Epithelial cell of esophagus (primary cell): Measurements from ENCODE around the gene NPR1.
A peak's percentile ranks its signal among the peaks of the same experiment; 100 is the strongest.
"Not testable (repeated sequence)": the region's sequence is repeated elsewhere in the genome, so short reads cannot be mapped to it uniquely, and the experiment has no call there.

ENCODE experiments used
- DNase-seq: peaks from one replicate; pipeline ENCODE4 v3.0.0; 2010; ENCODE audit warnings: low read depth
- H3K4me3 ChIP-seq: 2 replicates; pipeline ENCODE4 v1.5.1; 2011; ENCODE audit warnings: mild to moderate bottlenecking, low read length, control low read depth
- TF ChIP-seq, protein P1 (sequence below): IDR thresholded peaks from 2 replicates; pipeline ENCODE4 v1.5.1; 2011; ENCODE audit warnings: low read depth, mild to moderate bottlenecking, low read length, control low read depth, inconsistent platforms; ENCODE audit not compliant: insufficient read depth; ENCODE audit errors: missing control alignments

Gene NPR1

DNA sequence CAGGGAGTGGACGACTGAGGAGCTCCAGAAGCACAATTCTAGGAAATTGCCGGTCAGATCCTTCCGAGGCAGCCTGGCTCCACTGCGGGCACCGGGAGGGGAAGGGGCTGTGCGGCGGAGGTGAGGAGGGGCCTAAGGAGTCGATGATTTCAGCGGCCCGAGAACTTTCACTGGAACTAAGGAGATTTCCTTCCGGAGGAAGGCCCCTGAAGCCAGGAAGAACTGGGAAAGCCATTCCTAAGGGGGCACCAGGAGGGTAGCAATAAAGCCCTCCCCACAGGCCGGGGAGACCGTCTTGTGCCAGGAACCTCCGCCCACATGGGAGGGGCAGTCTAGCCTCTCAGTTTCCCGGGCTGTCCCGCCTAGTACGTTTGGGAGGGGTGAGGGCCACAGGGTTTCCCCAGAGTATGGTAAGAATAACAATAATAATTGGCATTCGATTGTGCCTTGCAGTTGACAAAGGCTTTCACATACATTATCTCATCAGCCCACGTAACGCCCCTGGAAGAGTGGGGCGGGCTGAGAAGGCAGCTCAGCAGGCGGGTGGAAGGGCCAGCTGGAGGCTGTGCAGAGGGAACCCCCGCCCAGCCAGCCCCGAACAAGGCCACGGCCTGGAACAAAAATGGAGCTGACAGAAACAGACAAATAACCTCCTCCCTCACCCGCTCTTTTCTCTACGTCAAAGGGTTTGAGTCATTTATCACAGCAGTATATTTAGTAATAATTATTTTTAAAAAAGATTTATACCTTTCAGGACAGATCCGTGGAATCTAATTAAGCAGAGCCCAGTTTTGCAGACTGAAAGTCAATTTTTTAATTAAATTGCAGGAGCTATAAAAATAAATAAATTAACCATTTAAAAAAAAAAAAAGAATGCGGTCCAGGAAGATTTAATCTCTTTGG, 19.8 kb downstream of the NPR1 start:
- DNase-seq: no peak
- no peak overlapping the region for H3K4me3 ChIP-seq
- TF ChIP-seq, protein P1, sequence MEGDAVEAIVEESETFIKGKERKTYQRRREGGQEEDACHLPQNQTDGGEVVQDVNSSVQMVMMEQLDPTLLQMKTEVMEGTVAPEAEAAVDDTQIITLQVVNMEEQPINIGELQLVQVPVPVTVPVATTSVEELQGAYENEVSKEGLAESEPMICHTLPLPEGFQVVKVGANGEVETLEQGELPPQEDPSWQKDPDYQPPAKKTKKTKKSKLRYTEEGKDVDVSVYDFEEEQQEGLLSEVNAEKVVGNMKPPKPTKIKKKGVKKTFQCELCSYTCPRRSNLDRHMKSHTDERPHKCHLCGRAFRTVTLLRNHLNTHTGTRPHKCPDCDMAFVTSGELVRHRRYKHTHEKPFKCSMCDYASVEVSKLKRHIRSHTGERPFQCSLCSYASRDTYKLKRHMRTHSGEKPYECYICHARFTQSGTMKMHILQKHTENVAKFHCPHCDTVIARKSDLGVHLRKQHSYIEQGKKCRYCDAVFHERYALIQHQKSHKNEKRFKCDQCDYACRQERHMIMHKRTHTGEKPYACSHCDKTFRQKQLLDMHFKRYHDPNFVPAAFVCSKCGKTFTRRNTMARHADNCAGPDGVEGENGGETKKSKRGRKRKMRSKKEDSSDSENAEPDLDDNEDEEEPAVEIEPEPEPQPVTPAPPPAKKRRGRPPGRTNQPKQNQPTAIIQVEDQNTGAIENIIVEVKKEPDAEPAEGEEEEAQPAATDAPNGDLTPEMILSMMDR: no peak

DNA sequence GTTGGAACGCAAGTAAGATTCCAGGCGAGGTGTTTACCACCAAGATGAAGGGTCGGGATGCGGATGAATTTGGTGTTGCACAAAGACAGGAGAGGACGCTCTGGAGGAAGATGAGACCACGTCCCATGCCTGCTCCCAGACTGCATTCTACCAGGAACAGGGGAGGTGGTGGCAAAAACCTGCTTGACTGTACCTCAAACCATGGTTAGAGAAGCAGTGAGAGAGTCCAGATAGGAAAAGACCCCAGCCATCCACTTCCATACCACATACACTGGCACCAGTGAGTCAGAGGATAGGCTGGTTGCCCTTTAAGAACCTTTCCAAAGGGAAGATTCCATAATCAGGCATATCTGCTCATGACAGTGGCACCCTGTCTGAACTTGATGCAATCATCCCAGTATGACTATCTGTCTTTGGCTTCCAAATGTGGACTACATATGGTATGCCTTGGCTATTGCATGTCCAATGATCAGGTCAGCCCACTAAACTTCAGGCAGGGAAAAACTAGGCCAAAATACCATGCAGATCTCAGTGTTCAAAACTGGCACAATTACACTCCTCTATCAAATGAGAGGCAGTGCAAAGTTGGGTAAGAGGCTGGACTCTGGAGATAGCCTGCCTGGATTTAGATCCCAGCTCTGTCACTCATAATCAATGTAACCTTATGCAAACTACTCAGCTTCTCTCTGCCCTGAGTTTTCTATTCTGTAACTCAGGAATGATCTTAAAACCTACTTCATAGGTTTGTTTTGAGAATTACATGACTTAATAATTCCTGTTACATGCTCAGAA, 20.6 kb downstream of the NPR1 start:
- H3K4me3 ChIP-seq: no peak overlapping the region
- TF ChIP-seq, protein P1: no peak
- peak; percentile 71 for DNase-seq

DNA sequence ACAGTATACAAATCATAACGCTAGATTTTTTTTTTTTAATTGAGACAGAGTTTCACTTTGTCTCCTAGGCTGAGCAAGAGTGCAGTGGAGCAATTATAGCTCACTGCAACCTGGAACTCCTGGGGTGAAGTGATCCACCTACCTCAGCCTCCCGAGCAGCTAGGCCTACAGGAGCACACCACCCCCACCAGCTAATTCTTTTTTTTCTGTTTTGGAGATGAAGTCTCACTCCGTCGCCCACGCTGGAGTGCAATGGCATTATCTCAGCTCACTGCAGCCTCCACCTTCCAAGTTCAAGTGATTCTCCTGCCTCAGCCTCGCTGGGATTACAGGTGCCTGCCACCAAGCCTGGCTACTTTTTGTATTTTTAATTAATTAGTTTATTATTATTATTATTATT, 21.3 kb downstream of the NPR1 start:
- TF ChIP-seq, protein P1: no peak
- H3K4me3 ChIP-seq: no peak overlapping the region
- DNase-seq: no peak

DNA sequence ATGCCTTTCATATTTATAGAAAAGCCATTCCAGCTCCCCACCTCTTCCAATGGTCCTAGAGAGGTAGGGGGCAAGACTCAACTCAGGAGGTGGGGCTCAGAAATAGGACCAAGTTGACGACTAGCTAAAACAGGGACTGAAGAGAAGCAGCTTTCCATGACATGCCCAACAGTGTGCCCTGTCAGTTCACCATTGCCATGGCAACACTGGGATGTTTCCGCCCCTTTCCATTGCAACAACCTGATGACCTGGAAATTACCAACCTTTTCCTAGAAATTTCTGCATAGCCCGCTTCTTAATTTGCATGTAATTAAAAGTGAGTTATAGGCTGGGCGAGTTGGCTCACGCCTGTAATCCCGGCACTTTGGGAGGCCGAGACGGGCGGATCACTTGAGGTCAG, 27.0 kb downstream of the NPR1 start:
- DNase-seq: no peak
- TF ChIP-seq, protein P1: no peak
- H3K4me3 ChIP-seq: no peak overlapping the region

DNA sequence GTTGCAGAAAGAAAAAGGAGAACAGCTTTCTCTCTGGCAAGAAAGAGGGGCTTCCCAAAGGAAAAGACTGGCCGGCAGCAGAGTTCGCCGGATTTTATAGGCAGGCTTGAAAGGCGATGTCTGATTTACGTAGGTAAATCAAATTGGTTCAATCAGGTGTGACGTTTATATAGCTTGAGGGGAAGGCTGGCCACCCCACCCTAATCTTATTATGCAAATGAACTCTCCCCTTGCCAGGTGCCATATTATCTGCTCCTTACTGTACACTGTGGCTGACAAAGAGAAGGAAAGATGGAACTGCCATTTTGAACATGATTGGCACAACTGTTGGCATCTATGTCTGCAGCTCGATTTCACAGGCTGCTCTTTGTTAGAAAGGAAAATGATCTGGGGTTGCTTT, 32.5 kb downstream of the NPR1 start:
- DNase-seq: no peak
- no peak overlapping the region for H3K4me3 ChIP-seq
- TF ChIP-seq, protein P1: no peak

DNA sequence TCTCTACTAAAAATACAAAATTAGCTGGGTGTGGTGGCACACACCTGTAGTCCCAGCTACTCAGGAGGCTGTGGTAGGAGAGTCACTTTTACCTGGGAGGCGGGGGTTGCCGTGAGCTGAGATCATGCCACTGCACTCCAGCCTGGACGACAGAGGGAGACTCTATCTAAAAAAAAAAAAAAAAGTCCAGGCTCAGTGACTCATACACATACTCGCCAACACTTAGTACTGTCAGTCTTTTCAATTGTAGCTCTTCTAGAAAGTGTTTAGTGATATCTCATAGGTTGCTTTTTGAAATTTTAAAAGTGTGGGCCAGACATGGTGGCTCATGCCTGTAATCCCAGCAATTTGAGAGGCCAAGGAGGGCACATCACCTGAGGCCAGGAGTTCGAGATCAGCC, 37.7 kb downstream of the NPR1 start:
- not testable (repeated sequence) for H3K4me3 ChIP-seq, DNase-seq

DNA sequence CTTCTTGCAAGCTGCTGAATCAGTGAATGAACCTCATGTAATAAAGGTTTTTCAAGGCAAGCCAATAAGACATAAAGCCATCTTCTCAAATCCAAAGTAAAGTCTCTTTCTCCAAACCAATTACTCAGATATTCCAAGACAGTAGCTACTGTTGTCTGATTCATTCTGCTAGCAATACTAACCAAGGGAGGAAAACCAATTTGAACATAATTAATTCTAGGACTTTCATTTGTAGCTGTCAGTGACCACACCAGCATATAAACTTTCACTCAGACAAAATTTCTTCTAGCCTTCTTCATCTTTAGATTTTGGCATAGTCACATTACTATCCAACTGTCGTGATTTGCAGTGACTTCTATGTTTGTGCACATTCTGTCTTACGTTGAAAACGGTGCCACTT, 38.8 kb downstream of the NPR1 start:
- no peak for DNase-seq
- TF ChIP-seq, protein P1: no peak
- no peak overlapping the region for H3K4me3 ChIP-seq
